ENCODE measurements around the gene VSTM2L.
"Not testable (repeated sequence)": the region's sequence is repeated elsewhere in the genome, so short reads cannot be mapped to it uniquely, and the experiment has no call there.

VSTM2L gene

GRCh38 chr20:37902504-37903313 lies at the start of gene VSTM2L:
Gene VSTM2L, plus strand, starts transcription at chr20:37903127. Its CDS starts 224 bp downstream, at chr20:37903351.
- H3K36me3 ChIP-seq (ENCODE audit: insufficient read depth, low read length), result no peaks in the 10 kb centered on the region
- H3K9me3 ChIP-seq (ENCODE audit: control insufficient read depth, insufficient read depth, low read length), result no peaks in the 10 kb centered on the region
- H3K4me1 ChIP-seq (ENCODE audit: insufficient read depth, low read length), result peaks cover 13% of the 10 kb centered on the region
- peak within 1 kb of the TSS; percentile 58; the same call in 1 of the 2 replicates for H3K9ac ChIP-seq (ENCODE audit: low read depth, low read length)

- no peak overlapping the region for H3K9ac ChIP-seq (ENCODE audit: low read depth, low read length)
- H3K9me3 ChIP-seq (ENCODE audit: control insufficient read depth, insufficient read depth, low read length), result no peaks in the 10 kb centered on the region
- H3K4me1 ChIP-seq (ENCODE audit: insufficient read depth, low read length), result no peaks in the 10 kb centered on the region
- peaks cover 10% of the 10 kb centered on the region for H3K36me3 ChIP-seq (ENCODE audit: insufficient read depth, low read length)
These were observed 49.0 kb upstream of the VSTM2L start for GRCh38 chr20:37853823-37854375.

GRCh38 chr20:37856034-37856433 lies 46.9 kb upstream of the VSTM2L start:
- H3K9me3 ChIP-seq (ENCODE audit: control insufficient read depth, insufficient read depth, low read length); H3K9ac ChIP-seq (ENCODE audit: low read depth, low read length); H3K36me3 ChIP-seq (ENCODE audit: insufficient read depth, low read length); H3K4me1 ChIP-seq (ENCODE audit: insufficient read depth, low read length): not testable (repeated sequence)

- peaks cover 9% of the 10 kb centered on the region for H3K36me3 ChIP-seq (ENCODE audit: insufficient read depth, low read length)
- H3K4me1 ChIP-seq (ENCODE audit: insufficient read depth, low read length), result no peaks in the 10 kb centered on the region
- no peak overlapping the region for H3K9ac ChIP-seq (ENCODE audit: low read depth, low read length)
- no peaks in the 10 kb centered on the region; the same call in 1 of the 2 replicates for H3K9me3 ChIP-seq (ENCODE audit: control insufficient read depth, insufficient read depth, low read length)
These were observed 45.8 kb upstream of the VSTM2L start for GRCh38 chr20:37856932-37857660.

GRCh38 chr20:37859406-37860171 lies 43.3 kb upstream of the VSTM2L start:
- Histone ChIP-seq H3K9ac (ENCODE audit: low read depth, low read length) (no peak overlapping the region), H3K36me3 (ENCODE audit: insufficient read depth, low read length) (peaks cover 9% of the 10 kb centered on the region), H3K9me3 (ENCODE audit: control insufficient read depth, insufficient read depth, low read length) (no peaks in the 10 kb centered on the region; the same call in 1 of the 2 replicates), H3K4me1 (ENCODE audit: insufficient read depth, low read length) (no peaks in the 10 kb centered on the region)

- peaks cover 4% of the 10 kb centered on the region; the same call in 1 of the 2 replicates for H3K36me3 ChIP-seq (ENCODE audit: insufficient read depth, low read length)
- peaks cover under 1% of the 10 kb centered on the region; the same call in 1 of the 2 replicates for H3K4me1 ChIP-seq (ENCODE audit: insufficient read depth, low read length)
- no peaks in the 10 kb centered on the region; the same call in 1 of the 2 replicates for H3K9me3 ChIP-seq (ENCODE audit: control insufficient read depth, insufficient read depth, low read length)
- no peak overlapping the region for H3K9ac ChIP-seq (ENCODE audit: low read depth, low read length)
These were observed 39.6 kb upstream of the VSTM2L start for GRCh38 chr20:37863289-37863688.

GRCh38 chr20:37864298-37864697 lies 38.6 kb upstream of the VSTM2L start:
- no peaks in the 10 kb centered on the region; the same call in 1 of the 2 replicates for H3K9me3 ChIP-seq (ENCODE audit: control insufficient read depth, insufficient read depth, low read length)
- H3K9ac ChIP-seq (ENCODE audit: low read depth, low read length), result no peak overlapping the region
- H3K36me3 ChIP-seq (ENCODE audit: insufficient read depth, low read length), result peaks cover 4% of the 10 kb centered on the region; the same call in 1 of the 2 replicates
- H3K4me1 ChIP-seq (ENCODE audit: insufficient read depth, low read length), result peaks cover 11% of the 10 kb centered on the region

- Histone ChIP-seq H3K36me3 (ENCODE audit: insufficient read depth, low read length) (peaks cover 4% of the 10 kb centered on the region; the same call in 1 of the 2 replicates), H3K4me1 (ENCODE audit: insufficient read depth, low read length) (peaks cover 14% of the 10 kb centered on the region), H3K9ac (ENCODE audit: low read depth, low read length) (no peak overlapping the region), H3K9me3 (ENCODE audit: control insufficient read depth, insufficient read depth, low read length) (no peaks in the 10 kb centered on the region)
These were observed 36.9 kb upstream of the VSTM2L start for GRCh38 chr20:37866051-37866450.

GRCh38 chr20:37867289-37868195 lies 35.4 kb upstream of the VSTM2L start:
- H3K36me3 ChIP-seq (ENCODE audit: insufficient read depth, low read length), result no peaks in the 10 kb centered on the region; the same call in 1 of the 2 replicates
- no peak overlapping the region for H3K9ac ChIP-seq (ENCODE audit: low read depth, low read length)

GRCh38 chr20:37868851-37869333 lies 34.0 kb upstream of the VSTM2L start:
- Histone ChIP-seq H3K4me1 (ENCODE audit: insufficient read depth, low read length) (peaks cover 14% of the 10 kb centered on the region), H3K9me3 (ENCODE audit: control insufficient read depth, insufficient read depth, low read length) (no peaks in the 10 kb centered on the region), H3K9ac (ENCODE audit: low read depth, low read length) (no peak overlapping the region), H3K36me3 (ENCODE audit: insufficient read depth, low read length) (no peaks in the 10 kb centered on the region; the same call in 1 of the 2 replicates)

More at GRCh38 chr20:37867289-37868195, 35.4 kb upstream of the VSTM2L start:
- peaks cover 14% of the 10 kb centered on the region for H3K4me1 ChIP-seq (ENCODE audit: insufficient read depth, low read length)
- H3K9me3 ChIP-seq (ENCODE audit: control insufficient read depth, insufficient read depth, low read length), result no peaks in the 10 kb centered on the region

GRCh38 chr20:37869334-37869861 lies 33.5 kb upstream of the VSTM2L start:
- Histone ChIP-seq H3K36me3 (ENCODE audit: insufficient read depth, low read length) (no peaks in the 10 kb centered on the region; the same call in 1 of the 2 replicates), H3K4me1 (ENCODE audit: insufficient read depth, low read length) (peaks cover 14% of the 10 kb centered on the region), H3K9ac (ENCODE audit: low read depth, low read length) (no peak overlapping the region), H3K9me3 (ENCODE audit: control insufficient read depth, insufficient read depth, low read length) (no peaks in the 10 kb centered on the region)

GRCh38 chr20:37870294-37870693 lies 32.6 kb upstream of the VSTM2L start:
- no peaks in the 10 kb centered on the region for H3K9me3 ChIP-seq (ENCODE audit: control insufficient read depth, insufficient read depth, low read length)
- peaks cover 14% of the 10 kb centered on the region for H3K4me1 ChIP-seq (ENCODE audit: insufficient read depth, low read length)
- no peaks in the 10 kb centered on the region; the same call in 1 of the 2 replicates for H3K36me3 ChIP-seq (ENCODE audit: insufficient read depth, low read length)
- no peak overlapping the region for H3K9ac ChIP-seq (ENCODE audit: low read depth, low read length)

- Histone ChIP-seq H3K9ac (ENCODE audit: low read depth, low read length) (no peak overlapping the region), H3K9me3 (ENCODE audit: control insufficient read depth, insufficient read depth, low read length) (no peaks in the 10 kb centered on the region)
These were observed 31.2 kb upstream of the VSTM2L start for GRCh38 chr20:37871751-37872150.

More at GRCh38 chr20:37871751-37872150, 31.2 kb upstream of the VSTM2L start:
- Histone ChIP-seq H3K36me3 (ENCODE audit: insufficient read depth, low read length) (no peaks in the 10 kb centered on the region; the same call in 1 of the 2 replicates), H3K4me1 (ENCODE audit: insufficient read depth, low read length) (peaks cover 14% of the 10 kb centered on the region)
